Measurements from ENCODE around the gene LDLRAD2.

DNA sequence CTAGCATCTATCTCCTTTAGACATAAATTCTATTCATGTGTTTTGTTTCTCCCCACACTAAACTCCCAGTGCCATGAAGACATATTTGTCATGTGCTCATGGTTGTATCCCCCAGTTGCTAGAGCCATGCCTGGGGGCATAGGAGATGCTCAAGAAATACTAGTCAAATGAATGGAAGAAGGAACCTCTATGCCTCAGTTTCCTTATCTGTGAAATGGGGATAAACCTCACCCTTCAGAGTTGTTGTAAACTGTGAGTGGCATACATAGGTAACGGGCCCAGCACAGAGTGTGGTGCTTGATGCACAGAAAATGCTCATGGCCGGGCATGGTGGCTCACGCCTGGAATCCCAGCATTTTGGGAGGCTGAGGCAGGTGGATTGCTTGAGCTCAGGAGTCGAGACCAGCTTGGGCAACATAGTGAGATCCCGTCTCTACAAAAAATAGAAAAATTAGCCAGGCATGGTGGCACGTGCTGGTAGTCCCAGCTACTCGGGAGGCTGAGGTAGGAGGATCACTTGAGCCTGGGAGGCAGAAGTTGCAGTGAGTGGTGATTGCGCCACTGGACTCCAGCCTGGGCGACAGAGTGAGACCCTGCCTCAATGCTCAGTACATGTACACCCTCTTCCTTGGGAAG lies 8.7 kb downstream of the LDLRAD2 start:
- no peak for TF ChIP-seq EZH2 (IDR thresholded peaks at IDR 0.05; ENCODE audit: borderline replicate concordance, low read depth, low read length)
- TF ChIP-seq ZBTB34 (CRISPR knock-in tag; IDR thresholded peaks at IDR 0.05), result no peak

Measured in K562 (cell line).